Activated CD8-positive, alpha-beta memory T cell treated with anti-CD3 and anti-CD28 coated beads for 1 hour (primary cell): ENCODE data around the gene GPR27.

ENCODE experiments used
- DNase-seq, 2 donors: peaks; one replicate each; pipeline ENCODE4 v3.0.0-alpha.2; 2020; ENCODE audit warnings: low read depth in 1 of 2; ENCODE audit errors: extremely low read depth in 1 of 2

The GPR27 gene

GRCh38 chr3:71784201-71784913 lies 30.7 kb downstream of the GPR27 start:
- DNase-seq: no peak

DNA sequence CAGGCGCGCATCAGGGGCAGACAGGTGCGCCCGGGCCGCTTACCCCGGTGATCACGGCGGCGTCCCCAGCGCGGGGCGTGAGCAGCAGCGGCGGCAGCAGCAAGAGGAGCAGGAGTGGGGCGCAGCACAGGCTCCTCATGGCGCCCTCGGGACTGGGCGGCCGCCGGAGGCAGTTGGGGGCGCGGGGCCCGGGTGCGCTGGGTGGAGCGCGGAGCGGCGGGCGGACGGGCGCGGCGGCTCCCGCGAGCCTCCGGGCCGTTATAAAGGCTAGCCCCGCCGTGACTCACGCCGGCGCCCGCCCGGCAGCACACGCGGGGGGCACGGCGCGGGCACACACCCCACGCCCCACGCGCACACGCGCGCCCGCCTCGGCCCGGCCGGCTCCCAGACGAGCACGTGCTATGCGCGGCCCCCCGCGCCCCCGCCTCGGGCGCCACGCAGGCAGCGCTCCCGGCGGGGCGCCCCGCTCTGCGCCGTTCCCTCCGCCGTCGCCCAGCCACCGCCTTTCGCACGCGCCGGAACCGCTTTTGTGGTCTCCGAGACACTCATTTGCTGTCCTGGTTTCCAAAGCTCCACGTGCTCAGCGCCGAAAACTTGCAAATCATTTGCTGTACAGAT lies 31.4 kb downstream of the GPR27 start, which contains the start of gene PROK2:
Gene PROK2, minus strand, starts transcription at position 235 of the 618 bp plus-strand sequence. Its CDS starts 96 bp downstream, at position 139.
- DNase-seq: peak in 1 of 2 donors; percentile 7

GRCh38 chr3:71785532-71786216 lies 32.0 kb downstream of the GPR27 start:
- DNase-seq: no peak

GRCh38 chr3:71786217-71786549 lies 32.5 kb downstream of the GPR27 start:
- no peak for DNase-seq

GRCh38 chr3:71786551-71786950 lies 32.9 kb downstream of the GPR27 start:
- DNase-seq: no peak

GRCh38 chr3:71787851-71788405 lies 34.3 kb downstream of the GPR27 start:
- DNase-seq: no peak

DNA sequence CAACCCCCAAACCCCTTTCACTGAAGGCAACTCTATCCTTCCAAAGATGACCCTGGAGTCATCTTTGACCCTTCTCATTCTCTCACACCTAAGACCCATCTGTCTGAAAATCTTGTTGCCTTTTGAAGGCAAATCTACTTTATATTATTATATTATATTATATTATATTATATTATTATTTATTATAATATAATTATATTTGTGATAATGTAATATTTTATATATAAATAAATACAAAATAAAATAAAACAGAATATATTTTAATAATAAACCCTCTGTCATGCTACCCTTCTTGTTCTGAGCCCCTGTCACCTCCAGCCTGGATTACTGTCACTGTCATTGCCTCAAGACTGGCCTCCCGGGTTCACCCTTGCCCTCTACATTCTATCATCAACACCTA lies 36.3 kb downstream of the GPR27 start:
- no peak for DNase-seq

DNA sequence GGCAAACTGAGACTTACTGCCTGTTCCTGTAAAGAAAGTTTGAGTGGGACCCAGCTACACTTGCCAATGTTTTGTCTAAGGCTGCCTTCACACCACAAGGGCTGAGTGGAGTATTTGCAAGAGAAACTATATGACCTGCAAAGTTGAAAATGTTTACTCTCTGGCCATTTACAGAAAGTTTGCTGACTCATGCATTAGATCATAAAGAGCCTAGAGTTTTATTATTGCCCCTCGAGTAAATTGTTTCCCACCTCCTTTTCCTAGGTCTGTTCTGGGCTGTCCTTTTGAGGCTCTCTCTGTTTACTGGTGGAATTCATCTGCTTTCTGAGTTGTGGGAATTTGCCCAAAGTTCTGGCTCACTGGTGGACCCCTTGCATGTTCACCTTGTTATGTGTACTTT lies 38.0 kb downstream of the GPR27 start:
- no peak for DNase-seq

GRCh38 chr3:71796290-71796689 lies 42.6 kb downstream of the GPR27 start:
- DNase-seq: no peak

GRCh38 chr3:71797455-71797854 lies 43.8 kb downstream of the GPR27 start:
- no peak for DNase-seq

DNA sequence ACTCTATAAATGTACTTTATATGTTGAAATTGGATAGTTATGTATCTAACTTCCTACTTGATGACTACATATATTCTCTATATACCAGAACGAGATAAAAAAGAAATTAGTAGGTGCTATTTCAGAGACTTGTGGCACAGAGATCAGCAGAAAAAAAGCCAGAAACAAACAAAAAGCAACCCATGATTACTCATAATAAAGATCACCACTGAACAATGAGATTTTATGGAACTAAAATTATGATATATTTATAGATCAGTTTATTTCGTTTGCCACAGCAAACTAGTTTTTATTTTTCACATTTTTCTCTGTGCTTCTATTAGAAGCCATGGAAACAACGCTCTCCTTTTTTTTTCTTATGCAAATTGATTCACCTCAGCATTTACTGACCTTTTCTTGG lies 46.4 kb downstream of the GPR27 start:
- DNase-seq: no peak

DNA sequence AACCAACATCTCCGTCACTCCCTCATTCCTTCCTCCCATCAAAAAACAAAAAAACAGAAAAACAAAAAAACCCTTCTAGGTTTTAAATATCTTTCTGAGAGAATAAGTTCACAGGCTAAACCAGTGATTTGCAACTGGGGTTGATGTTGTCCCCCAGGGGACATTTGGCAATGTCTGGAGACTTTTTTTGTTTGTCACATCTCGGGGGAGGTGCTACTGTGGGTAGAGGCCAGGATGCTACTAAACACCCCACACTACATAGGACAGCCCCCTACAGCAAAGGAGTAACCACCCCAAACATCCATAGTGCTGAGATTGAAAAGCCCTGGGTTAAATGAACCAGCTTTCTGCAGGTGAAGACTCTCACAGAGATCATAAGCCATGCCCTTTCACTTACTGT lies 48.3 kb downstream of the GPR27 start:
- DNase-seq: no peak

DNA sequence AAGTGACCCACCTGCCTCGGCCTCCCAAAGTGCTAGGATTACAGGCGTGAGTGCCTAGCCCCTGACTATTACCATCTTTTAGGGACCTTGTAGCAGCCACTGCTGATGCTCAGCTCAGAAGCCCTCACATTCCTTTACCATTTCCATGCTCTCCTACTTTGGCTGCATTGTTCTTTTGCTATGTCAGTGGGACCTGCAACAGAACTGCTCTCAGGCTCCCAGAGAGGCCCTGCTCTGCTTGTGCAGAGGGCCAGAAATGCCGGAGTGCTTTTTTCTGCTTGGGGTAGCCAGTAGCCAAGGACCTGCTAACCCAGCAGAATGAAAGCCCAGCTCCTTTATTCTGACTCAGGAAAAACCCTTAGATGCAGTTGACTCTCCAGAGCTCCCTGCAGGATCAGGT lies 49.6 kb downstream of the GPR27 start:
- no peak for DNase-seq

- no peak for DNase-seq
Observed at GRCh38 chr3:71805199-71805598, 51.5 kb downstream of the GPR27 start.

DNA sequence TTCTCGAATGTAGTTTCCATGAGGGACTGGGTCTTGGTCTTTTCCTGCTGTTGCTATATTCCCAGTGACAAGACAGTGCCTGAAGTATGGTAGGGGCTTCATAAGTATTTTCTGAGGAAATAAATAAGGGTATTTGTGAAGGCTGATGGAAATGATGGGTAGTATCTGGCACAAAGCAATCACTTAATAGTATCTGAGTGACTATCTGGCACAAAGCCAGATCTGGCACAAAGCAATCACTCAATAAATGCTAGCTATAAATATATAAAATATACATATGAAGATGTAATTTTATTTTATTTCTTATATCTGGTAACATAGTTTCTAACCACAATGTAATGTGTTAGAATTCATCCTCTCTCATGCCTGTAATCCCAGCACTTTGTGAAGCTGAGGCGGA lies 52.0 kb downstream of the GPR27 start:
- DNase-seq: no peak
